HepG2 (cell line): ENCODE measurements around the gene CHPF. TPM values are rescaled to one million over a fixed set of nuclear protein-coding genes. Genes with fewer than 3 reads are reported as not detected.

Experiments used
- CREM ChIP-seq, 2 experiments: sonication (generic) in 1 of 2; formaldehyde crosslinking in 1 of 2; IDR thresholded peaks; 2 replicates each; pipeline versions ENCODE4 v1.4.0 to v1.6.1; 2016 to 2020; ENCODE audit warnings: antibody characterized with exemption in 1 of 2, mild to moderate bottlenecking in 1 of 2, missing genetic modification reagents in 1 of 2
- FOXJ3 ChIP-seq: sonication (generic); formaldehyde crosslinking; IDR thresholded peaks from 2 replicates; pipeline ENCODE4 v1.4.0; 2020; ENCODE audit warnings: missing genetic modification reagents, mild to moderate bottlenecking, borderline replicate concordance
- HMG20B ChIP-seq: conservative IDR thresholded peaks from 2 replicates; pipeline ENCODE4 v1.6.1; 2016; ENCODE audit warnings: missing genetic modification reagents, missing compliant biosample characterization
- KLF12 ChIP-seq: sonication (generic); formaldehyde crosslinking; IDR thresholded peaks from 2 replicates; pipeline ENCODE4 v1.4.0; 2020; ENCODE audit warnings: missing genetic modification reagents, borderline replicate concordance
- MAF1 ChIP-seq: sonication (generic); formaldehyde crosslinking; IDR thresholded peaks from 2 replicates; pipeline ENCODE4 v1.5.0; 2020; ENCODE audit warnings: missing genetic modification reagents, borderline replicate concordance
- PAF1 ChIP-seq: IDR thresholded peaks from 2 replicates; pipeline ENCODE4 v1.6.1; 2016; ENCODE audit warnings: missing genetic modification reagents, missing compliant biosample characterization
- PCBP2 ChIP-seq: fragments of 200-400 bp; formaldehyde crosslinking; optimal IDR thresholded peaks from 2 replicates; pipeline ENCODE3; 2018; ENCODE audit warnings: low read length, low read depth; ENCODE audit not compliant: poor library complexity, severe bottlenecking
- ZNF230 ChIP-seq: sonication (generic); formaldehyde crosslinking; IDR thresholded peaks from 2 replicates; pipeline ENCODE4 v1.4.0; 2020; ENCODE audit warnings: mild to moderate bottlenecking, missing genetic modification reagents
- ZNF816 ChIP-seq: sonication (generic); formaldehyde crosslinking; IDR thresholded peaks from 2 replicates; pipeline ENCODE4 v1.8.0; 2022; ENCODE audit warnings: missing genetic modification reagents, mild to moderate bottlenecking, borderline replicate concordance
- ZSCAN25 ChIP-seq: sonication (generic); formaldehyde crosslinking; IDR thresholded peaks from 2 replicates; pipeline ENCODE4 v1.8.0; 2022; ENCODE audit warnings: mild to moderate bottlenecking, missing genetic modification reagents
- polyA plus RNA-seq, 8 experiments: library from polyadenylated mRNA; depleted of rRNA in 3 of 8; stranded (reverse) in 7 of 8; unstranded in 1 of 8; fragments of >200 nt; fragmentation: Illumina TruSeq in 4 of 8; extraction: Trizol in 4 of 8; gene quantifications; 2 replicates each; pipeline versions ENCODE4 v1.2.1 to v1.2.3, GENCODE V29; 2011 to 2016; ENCODE audit warnings: low read depth in 4 of 8, missing spikeins in 1 of 8, mixed read lengths in 1 of 8; ENCODE audit not compliant: insufficient read depth in 1 of 8
- total RNA-seq, 5 experiments: library from RNA; depleted of rRNA; stranded (reverse); fragments of >200 nt; fragmentation: Illumina TruSeq; extraction: Trizol; gene quantifications; 2 replicates each; pipeline ENCODE4 v1.2.3, GENCODE V29; 2016; ENCODE audit warnings: low read depth in 1 of 5
- TF ChIP-seq, protein P1 (sequence below): sonication (generic); formaldehyde crosslinking; IDR thresholded peaks from 2 replicates; pipeline ENCODE4 v1.5.0; 2020; ENCODE audit warnings: mild to moderate bottlenecking, missing genetic modification reagents, borderline replicate concordance
- TF ChIP-seq, protein P2 (sequence below): sonication (generic); formaldehyde crosslinking; IDR thresholded peaks from 2 replicates; pipeline ENCODE4 v1.8.1; 2023; ENCODE audit warnings: mild to moderate bottlenecking, missing genetic modification reagents
- TF ChIP-seq, protein P3 (sequence below): sonication (generic); formaldehyde crosslinking; IDR thresholded peaks from 2 replicates; pipeline ENCODE4 v1.4.0; 2020; ENCODE audit warnings: mild to moderate bottlenecking, missing genetic modification reagents
- TF ChIP-seq, protein P4 (sequence below), 2 experiments: fragments of 450-650 bp in 1 of 2; sonication (generic) in 1 of 2; formaldehyde crosslinking; IDR thresholded peaks; 2 replicates each; pipeline versions ENCODE4 v1.5.0 to v1.8.0; 2020 to 2022; ENCODE audit warnings: mild to moderate bottlenecking in 1 of 2, missing genetic modification reagents in 1 of 2
- TF ChIP-seq, protein P5 (sequence below): sonication (generic); formaldehyde crosslinking; IDR thresholded peaks from 2 replicates; pipeline ENCODE4 v1.4.0; 2020; ENCODE audit warnings: missing genetic modification reagents

CHPF gene
- total and polyA plus RNA-seq, 2 of the 13 experiments (the other 11 are each of a cell fraction or from before 2014, with no cell fraction given) = 79.6 to 111 TPM

DNA sequence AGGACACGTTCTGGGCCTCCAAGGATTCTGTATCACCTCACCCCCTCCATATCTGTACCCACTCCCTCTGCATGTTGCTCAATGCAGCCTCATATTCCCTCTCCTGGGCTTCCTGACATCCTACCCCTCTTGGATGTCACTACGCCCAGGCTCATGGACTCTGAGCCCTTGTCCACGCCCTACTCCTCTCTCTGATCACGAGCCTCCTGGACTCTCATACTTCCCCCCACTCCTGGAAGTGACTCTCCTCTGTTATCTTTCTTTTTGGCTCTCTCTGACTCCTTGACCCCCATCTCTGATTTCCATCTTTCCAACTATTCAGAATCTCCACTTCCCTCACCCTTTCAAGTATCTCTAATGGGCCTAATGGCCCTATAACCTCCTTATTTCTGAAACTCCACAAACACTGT is 2.3 kb upstream of the CHPF start (continued):
- TF ChIP-seq, protein P1, sequence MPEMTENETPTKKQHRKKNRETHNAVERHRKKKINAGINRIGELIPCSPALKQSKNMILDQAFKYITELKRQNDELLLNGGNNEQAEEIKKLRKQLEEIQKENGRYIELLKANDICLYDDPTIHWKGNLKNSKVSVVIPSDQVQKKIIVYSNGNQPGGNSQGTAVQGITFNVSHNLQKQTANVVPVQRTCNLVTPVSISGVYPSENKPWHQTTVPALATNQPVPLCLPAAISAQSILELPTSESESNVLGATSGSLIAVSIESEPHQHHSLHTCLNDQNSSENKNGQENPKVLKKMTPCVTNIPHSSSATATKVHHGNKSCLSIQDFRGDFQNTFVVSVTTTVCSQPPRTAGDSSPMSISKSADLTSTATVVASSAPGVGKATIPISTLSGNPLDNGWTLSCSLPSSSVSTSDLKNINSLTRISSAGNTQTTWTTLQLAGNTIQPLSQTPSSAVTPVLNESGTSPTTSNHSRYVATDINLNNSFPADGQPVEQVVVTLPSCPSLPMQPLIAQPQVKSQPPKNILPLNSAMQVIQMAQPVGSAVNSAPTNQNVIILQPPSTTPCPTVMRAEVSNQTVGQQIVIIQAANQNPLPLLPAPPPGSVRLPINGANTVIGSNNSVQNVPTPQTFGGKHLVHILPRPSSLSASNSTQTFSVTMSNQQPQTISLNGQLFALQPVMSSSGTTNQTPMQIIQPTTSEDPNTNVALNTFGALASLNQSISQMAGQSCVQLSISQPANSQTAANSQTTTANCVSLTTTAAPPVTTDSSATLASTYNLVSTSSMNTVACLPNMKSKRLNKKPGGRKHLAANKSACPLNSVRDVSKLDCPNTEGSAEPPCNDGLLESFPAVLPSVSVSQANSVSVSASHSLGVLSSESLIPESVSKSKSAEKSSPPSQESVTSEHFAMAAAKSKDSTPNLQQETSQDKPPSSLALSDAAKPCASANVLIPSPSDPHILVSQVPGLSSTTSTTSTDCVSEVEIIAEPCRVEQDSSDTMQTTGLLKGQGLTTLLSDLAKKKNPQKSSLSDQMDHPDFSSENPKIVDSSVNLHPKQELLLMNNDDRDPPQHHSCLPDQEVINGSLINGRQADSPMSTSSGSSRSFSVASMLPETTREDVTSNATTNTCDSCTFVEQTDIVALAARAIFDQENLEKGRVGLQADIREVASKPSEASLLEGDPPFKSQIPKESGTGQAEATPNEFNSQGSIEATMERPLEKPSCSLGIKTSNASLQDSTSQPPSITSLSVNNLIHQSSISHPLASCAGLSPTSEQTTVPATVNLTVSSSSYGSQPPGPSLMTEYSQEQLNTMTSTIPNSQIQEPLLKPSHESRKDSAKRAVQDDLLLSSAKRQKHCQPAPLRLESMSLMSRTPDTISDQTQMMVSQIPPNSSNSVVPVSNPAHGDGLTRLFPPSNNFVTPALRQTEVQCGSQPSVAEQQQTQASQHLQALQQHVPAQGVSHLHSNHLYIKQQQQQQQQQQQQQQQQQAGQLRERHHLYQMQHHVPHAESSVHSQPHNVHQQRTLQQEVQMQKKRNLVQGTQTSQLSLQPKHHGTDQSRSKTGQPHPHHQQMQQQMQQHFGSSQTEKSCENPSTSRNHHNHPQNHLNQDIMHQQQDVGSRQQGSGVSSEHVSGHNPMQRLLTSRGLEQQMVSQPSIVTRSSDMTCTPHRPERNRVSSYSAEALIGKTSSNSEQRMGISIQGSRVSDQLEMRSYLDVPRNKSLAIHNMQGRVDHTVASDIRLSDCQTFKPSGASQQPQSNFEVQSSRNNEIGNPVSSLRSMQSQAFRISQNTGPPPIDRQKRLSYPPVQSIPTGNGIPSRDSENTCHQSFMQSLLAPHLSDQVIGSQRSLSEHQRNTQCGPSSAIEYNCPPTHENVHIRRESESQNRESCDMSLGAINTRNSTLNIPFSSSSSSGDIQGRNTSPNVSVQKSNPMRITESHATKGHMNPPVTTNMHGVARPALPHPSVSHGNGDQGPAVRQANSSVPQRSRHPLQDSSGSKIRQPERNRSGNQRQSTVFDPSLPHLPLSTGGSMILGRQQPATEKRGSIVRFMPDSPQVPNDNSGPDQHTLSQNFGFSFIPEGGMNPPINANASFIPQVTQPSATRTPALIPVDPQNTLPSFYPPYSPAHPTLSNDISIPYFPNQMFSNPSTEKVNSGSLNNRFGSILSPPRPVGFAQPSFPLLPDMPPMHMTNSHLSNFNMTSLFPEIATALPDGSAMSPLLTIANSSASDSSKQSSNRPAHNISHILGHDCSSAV (CRISPR knock-in tag) = no peak
- TF ChIP-seq, protein P2, sequence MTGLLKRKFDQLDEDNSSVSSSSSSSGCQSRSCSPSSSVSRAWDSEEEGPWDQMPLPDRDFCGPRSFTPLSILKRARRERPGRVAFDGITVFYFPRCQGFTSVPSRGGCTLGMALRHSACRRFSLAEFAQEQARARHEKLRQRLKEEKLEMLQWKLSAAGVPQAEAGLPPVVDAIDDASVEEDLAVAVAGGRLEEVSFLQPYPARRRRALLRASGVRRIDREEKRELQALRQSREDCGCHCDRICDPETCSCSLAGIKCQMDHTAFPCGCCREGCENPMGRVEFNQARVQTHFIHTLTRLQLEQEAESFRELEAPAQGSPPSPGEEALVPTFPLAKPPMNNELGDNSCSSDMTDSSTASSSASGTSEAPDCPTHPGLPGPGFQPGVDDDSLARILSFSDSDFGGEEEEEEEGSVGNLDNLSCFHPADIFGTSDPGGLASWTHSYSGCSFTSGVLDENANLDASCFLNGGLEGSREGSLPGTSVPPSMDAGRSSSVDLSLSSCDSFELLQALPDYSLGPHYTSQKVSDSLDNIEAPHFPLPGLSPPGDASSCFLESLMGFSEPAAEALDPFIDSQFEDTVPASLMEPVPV = no peak
- TF ChIP-seq, protein P3, sequence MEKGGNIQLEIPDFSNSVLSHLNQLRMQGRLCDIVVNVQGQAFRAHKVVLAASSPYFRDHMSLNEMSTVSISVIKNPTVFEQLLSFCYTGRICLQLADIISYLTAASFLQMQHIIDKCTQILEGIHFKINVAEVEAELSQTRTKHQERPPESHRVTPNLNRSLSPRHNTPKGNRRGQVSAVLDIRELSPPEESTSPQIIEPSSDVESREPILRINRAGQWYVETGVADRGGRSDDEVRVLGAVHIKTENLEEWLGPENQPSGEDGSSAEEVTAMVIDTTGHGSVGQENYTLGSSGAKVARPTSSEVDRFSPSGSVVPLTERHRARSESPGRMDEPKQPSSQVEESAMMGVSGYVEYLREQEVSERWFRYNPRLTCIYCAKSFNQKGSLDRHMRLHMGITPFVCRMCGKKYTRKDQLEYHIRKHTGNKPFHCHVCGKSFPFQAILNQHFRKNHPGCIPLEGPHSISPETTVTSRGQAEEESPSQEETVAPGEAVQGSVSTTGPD (CRISPR knock-in tag) = no peak
- TF ChIP-seq HMG20B (CRISPR knock-in tag) (0 out of 2 replicates have a peak, but pooled peaks have one; percentile 26), FOXJ3 (CRISPR knock-in tag) (no peak), KLF12 (CRISPR knock-in tag) (no peak; the same call in 1 of the 2 replicates), ZNF230 (CRISPR knock-in tag) (no peak), CREM (IDR thresholded peaks at IDR 0.05) (peak; percentile 55; the same call in 1 of the 2 replicates), CREM (CRISPR knock-in tag; IDR thresholded peaks at IDR 0.05) (no peak), ZNF816 (CRISPR knock-in tag) (peak; percentile 46; the same call in 1 of the 2 replicates), PCBP2 (no peak), PAF1 (CRISPR knock-in tag) (no peak), MAF1 (CRISPR knock-in tag) (no peak), ZSCAN25 (CRISPR knock-in tag) (peak; percentile 82; the same call in 1 of the 2 replicates)
- TF ChIP-seq, protein P4, sequence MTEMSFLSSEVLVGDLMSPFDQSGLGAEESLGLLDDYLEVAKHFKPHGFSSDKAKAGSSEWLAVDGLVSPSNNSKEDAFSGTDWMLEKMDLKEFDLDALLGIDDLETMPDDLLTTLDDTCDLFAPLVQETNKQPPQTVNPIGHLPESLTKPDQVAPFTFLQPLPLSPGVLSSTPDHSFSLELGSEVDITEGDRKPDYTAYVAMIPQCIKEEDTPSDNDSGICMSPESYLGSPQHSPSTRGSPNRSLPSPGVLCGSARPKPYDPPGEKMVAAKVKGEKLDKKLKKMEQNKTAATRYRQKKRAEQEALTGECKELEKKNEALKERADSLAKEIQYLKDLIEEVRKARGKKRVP (CRISPR knock-in tag; IDR thresholded peaks at IDR 0.05) = 0 out of 4 replicates have a peak, but pooled peaks of 1 of the 2 experiments have one; percentile 12
- TF ChIP-seq, protein P5, sequence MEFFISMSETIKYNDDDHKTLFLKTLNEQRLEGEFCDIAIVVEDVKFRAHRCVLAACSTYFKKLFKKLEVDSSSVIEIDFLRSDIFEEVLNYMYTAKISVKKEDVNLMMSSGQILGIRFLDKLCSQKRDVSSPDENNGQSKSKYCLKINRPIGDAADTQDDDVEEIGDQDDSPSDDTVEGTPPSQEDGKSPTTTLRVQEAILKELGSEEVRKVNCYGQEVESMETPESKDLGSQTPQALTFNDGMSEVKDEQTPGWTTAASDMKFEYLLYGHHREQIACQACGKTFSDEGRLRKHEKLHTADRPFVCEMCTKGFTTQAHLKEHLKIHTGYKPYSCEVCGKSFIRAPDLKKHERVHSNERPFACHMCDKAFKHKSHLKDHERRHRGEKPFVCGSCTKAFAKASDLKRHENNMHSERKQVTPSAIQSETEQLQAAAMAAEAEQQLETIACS (CRISPR knock-in tag) = no peak
